HG03175 (cell line): Measurements from ENCODE around the gene FAM83D.

Experiments used
- ATAC-seq: cut with Tn5 transposase; IDR thresholded peaks from one replicate; pipeline ENCODE4 v1.9.1; 2021; ENCODE audit warnings: mild to moderate bottlenecking, moderate library complexity; ENCODE audit not compliant: unreplicated experiment

FAM83D gene

DNA sequence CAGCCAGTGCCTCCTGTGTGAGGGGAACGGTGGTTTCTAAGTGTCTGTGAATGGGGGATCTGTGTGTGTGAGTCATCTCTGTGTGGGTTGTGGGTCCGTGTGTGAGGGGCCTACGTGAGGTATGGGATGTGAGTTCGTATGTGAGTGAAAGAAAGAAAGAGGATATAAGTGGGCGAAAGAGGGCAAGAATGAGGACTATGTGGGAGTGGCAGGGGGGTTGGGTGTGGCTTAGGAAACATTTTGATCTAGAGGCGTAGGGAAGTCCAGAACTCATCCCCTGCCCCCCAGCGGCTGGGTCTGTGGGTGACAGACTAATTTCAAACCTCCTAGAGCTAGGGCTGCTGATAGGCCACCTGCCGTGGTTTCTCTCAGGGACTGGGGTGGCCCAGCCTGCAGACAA lies 71.4 kb downstream of the FAM83D start:
- ATAC-seq = peak; percentile 84

DNA sequence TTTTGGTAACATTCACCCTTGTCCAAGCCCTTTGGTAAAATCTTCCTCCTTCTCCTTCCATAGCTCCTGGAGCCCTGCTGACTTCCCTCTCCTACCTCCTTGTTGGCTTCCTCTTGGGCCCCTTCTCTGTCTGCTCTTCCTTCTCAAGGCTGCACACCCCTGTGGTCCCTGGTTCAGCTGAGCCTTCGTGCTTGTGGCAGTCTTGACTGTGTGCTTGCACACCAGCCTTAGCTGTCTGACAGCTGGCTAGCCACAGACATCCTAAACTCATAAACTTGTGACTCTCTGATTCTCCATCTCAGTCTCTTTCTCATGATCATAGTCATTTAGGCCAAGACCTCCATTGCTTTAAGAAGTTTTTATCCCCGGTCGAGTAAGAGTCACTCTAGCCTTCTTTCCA lies 73.0 kb downstream of the FAM83D start:
- no peak for ATAC-seq

DNA sequence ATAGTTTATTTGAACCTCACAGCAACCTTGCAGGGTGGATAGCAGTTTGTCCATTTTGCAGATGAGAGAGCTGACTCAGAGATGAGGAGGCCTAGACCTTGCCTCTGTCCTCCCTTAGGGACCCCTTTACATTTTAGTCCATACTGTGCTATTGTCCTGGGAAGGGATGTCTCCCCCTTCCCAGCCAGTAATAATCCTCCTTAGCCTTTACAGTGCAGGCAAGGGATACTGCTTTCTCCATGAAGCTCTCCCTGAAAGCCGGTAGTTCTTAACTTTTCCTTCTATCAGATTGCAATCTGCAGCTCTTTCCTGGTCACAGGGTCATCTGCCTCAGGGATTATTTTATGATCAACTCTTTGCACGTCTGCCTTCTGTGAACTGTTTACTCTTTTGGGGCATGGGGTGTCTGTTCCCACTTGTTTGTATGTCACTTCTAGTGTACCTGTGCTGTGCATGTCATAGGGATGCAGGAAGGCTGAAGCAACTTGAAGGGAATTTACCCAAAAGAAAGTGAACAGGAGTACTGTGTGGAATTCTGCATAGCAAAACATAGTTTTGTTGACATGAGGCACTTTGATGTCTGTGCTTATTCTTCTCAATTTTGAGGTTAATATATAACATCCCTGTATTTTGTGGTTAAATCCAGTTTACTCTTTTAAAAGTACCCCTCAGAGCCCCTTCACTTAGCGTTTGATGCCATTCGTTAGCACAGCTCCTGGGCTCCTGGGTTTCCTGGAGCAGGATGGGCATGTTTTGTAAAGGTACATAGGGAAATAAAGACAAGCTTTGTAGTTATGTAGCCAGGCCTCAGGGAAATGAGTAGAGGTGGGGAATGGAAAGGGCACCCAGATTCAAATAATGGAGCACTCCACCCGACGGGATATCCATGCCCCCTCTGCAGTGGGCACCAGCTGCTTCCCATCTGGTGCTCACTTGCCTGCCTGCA lies 74.0 kb downstream of the FAM83D start:
- ATAC-seq = no peak
